ENCODE data around the gene FAM240A.

GRCh38 chr3:46674031-46674845, 61.9 kb downstream of the FAM240A start:
- TF ChIP-seq CTCF (IDR thresholded peaks at IDR 0.05; ENCODE audit: extremely low read depth in 1 of 2, insufficient read depth in 1 of 2, low read depth in 1 of 2, low read length in 2 of 2) (peak; percentile 15 to 25), MYC (IDR thresholded peaks at IDR 0.05; ENCODE audit: low read depth, low read length) (no peak), POLR2AphosphoS5 (IDR thresholded peaks at IDR 0.05; ENCODE audit: insufficient read depth, low read depth, low read length) (no peak)

All from endothelial cell of umbilical vein (primary cell).